Activated gamma-delta T cell treated with Interleukin-2 at 50 U/mL for 16 hours (primary cell): Measurements from ENCODE around the gene SPCS3.
"Not testable (repeated sequence)": the region's sequence is repeated elsewhere in the genome, so short reads cannot be mapped to it uniquely, and the experiment has no call there.

Experiments used
- DNase-seq: peaks from one replicate; pipeline ENCODE4 v3.0.0-alpha.2; 2020

The SPCS3 gene

DNA sequence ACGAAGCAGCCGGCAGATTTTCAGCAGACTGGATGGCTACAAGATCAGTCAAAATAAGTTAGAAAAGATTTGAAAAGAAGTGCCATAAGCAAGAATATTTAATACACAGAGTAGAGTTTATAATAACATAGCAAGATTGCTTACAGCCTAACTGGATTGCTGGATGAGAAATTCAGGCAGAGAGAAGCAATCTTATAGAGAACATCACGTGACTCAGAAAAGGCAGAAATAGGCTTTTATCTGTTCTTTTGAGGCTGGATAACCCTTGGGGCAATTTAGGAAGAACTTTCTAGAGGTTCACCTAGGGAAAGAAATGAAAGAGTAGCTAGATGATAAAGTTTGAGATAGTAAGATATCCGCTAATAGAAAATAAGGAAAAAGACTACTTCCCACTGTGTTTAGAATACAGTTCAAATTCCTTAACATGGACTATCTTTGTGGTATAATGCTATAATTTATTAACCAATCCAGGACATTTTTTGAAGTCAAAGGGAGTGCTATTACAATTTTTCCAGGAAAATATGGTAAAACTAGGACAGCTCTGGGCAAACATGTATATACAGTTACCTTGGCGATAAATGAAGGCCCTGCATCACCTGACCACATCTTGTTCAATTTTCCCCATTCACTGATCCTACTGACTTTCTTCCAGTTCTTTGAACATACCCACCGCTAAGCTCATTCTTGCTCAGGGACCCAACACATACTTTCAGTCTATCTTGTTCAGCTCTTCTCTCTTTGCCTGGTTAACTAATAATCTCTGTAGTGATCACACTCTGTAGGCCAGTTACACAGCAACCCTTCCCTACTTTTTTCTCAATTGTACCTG lies 12.7 kb upstream of the SPCS3 start:
- DNase-seq, result no peak

- no peak for DNase-seq
Measured at GRCh38 chr4:176307666-176307930, 12.2 kb upstream of the SPCS3 start.

GRCh38 chr4:176308441-176308840 lies 11.3 kb upstream of the SPCS3 start:
- DNase-seq, result no peak

GRCh38 chr4:176309046-176309445 lies 10.7 kb upstream of the SPCS3 start:
- DNase-seq, result no peak

- no peak for DNase-seq
Measured at GRCh38 chr4:176309772-176310171, 10.0 kb upstream of the SPCS3 start.

GRCh38 chr4:176313596-176314336 lies 6.0 kb upstream of the SPCS3 start:
- no peak for DNase-seq

- no peak for DNase-seq
Measured at GRCh38 chr4:176319151-176319703, 539 bp upstream of the SPCS3 start.

GRCh38 chr4:176320340-176320975 lies 692 bp downstream of the SPCS3 start:
- DNase-seq, result peak; percentile 85

- DNase-seq, result no peak
Measured at GRCh38 chr4:176320976-176321361, 1.2 kb downstream of the SPCS3 start.

- no peak for DNase-seq
Measured at GRCh38 chr4:176321589-176321988, 1.8 kb downstream of the SPCS3 start.

- no peak for DNase-seq
Measured at GRCh38 chr4:176323511-176324160, 3.9 kb downstream of the SPCS3 start.

GRCh38 chr4:176324876-176325275 lies 5.1 kb downstream of the SPCS3 start:
- DNase-seq, result not testable (repeated sequence)

GRCh38 chr4:176333076-176333475 lies 13.3 kb downstream of the SPCS3 start:
- DNase-seq, result no peak

GRCh38 chr4:176334066-176334465 lies 14.3 kb downstream of the SPCS3 start:
- DNase-seq, result no peak

- no peak for DNase-seq
Measured at GRCh38 chr4:176335421-176335820, 15.7 kb downstream of the SPCS3 start.

DNA sequence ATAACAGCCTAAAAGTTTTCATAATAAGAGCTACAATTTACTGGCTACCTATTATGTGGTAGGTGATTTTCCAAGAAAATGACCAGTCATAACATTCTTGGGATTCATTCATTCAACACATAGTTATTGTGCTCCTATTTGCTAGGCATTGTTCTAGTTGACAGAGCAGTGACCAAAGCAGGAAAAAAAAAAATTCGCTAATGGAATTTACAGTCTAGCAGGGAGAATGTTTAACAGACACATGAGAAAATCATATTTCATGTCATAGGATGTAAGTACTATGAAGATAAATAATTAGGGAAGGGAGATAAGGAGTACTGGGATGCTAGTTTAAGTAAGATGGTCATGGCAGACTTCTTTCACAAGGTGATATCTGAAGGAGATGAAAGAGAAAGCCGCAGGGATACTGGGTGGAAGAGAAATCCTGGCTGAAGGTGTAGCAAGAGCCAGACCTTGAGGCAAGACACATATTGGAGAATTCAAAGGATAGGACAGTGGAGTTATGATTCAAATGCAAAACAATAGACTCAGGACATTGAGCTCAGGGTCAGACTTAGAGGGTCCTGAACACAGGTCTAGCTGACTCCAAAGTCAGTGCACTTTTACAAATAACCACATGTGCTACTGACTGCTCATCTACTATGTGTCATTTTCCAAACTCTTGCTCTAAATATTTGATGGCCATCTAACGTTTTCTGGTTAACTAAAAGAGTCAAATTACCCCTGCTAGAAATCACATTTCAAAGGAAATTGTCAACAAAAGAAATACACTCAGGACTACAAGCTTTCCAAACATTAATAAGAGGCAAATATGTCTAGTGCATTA lies 20.4 kb downstream of the SPCS3 start:
- no peak for DNase-seq

DNA sequence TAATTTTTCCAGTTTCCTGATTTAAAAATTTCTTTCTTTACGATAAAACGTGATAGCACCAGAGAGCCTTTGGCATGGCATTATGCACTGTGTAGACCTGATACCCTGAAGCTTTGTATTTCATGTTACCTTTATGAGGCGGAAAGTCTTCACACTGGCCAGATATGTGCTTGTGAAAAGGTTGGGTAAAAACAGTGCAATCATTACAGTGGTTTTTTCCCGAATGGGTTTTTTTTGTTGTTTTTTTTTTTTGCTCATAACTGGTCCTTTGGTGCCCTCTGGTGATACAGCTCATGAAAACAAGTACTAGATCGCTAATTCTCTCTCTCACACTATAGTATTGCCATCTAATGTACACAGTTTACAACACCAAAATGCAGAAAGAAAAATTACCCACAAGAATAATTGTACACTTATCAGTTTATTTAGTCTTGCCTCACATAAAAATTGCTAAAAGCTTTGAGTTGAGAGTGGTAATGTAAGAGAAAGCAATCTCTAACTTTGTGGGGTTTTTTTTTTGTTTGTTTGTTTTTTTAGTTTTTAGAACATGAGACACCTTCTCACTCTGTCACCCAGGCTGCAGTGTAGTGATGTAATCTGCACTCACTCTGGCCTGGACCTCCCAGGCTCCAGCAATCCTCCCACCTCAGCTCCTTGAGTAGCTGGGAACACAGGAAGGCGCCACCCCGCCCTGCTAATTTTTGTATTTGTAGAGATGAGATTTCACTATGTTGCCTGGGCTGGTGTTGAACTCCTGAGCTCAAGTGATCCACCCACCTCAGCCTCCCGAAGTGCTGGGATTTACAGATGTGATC lies 21.3 kb downstream of the SPCS3 start:
- no peak for DNase-seq

DNA sequence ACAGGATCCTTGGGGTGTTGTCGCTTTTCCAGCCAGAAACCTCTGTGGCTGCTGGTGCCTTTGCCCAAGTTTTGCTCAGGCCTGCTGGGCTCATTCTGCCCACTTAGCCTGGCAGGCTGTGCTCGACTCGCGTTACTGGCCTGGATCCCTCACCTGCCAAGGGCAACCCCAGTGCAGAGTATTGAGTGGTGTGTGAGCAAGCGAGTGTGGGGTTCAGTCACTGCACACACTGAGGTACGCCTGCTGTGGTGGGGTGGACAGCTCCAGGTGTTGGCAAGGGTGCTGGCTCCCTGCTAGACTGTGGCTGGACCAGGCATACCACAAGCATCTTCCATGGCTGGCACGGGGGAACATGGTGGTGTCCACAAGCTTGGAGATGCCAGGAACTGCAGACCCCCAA lies 22.6 kb downstream of the SPCS3 start:
- DNase-seq, result no peak

DNA sequence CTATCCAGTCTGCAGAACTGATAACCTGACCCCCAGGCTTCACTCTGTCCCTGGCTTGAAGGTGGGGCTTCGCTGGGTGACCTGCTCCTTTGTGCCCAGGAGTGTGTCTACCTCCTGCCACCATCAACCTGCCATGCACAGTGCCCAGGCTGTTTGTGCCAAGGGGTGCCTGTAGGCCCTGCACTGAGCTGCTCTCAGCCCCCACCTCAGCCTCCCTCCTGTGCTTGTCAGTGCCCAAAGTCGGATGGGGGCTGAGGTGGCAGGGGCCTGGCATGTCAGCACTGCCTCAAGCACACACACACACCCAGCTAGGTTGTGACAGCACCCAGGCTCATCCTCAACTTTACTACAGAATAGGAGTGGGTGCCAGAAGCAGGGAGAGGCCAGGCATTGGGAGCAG lies 23.5 kb downstream of the SPCS3 start:
- DNase-seq, result no peak

GRCh38 chr4:176345346-176345745 lies 25.6 kb downstream of the SPCS3 start:
- not testable (repeated sequence) for DNase-seq

- DNase-seq, result not testable (repeated sequence)
Measured at GRCh38 chr4:176346836-176347235, 27.1 kb downstream of the SPCS3 start.
